ENCODE data around the gene TMEM145. TPM values are rescaled to one million over a fixed set of nuclear protein-coding genes. Genes with fewer than 3 reads are reported as not detected.
A peak's percentile ranks its signal among the peaks of the same experiment; 100 is the strongest.

The TMEM145 gene
- polyA plus RNA-seq, 3 donors, result not detected

GRCh38 chr19:42295342-42295741 lies 17.8 kb upstream of the TMEM145 start:
- Mint-ChIP-seq H3K27me3 (ENCODE audit: low read depth in 3 of 3) (peaks cover 0 to 2% (median 0%) of the 10 kb centered on the region in 3 donors), H3K36me3 (peaks cover 37 to 54% of the 10 kb centered on the region in 2 donors), H3K27ac (peak overlapping the region in 1 of 7 donors; percentile 58), H3K9me3 (no peaks in the 10 kb centered on the region), H3K4me1 (peaks cover 2% of the 10 kb centered on the region), H3K4me3 (no peak overlapping the region)
- no peak overlapping the region for H2AFZ ChIP-seq (ENCODE audit: insufficient read depth, low read depth, low read length, poor library complexity, severe bottlenecking)
- 80% methylated on average over 1 of the region's 5 CpGs for WGBS (ENCODE audit: insufficient coverage)
- no peak overlapping the region for H3K4me2 ChIP-seq (replicated peaks; ENCODE audit: extremely low read depth, low read length, poor library complexity, severe bottlenecking)
- no peaks in the 10 kb centered on the region for H3K4me1 ChIP-seq (ENCODE audit: control insufficient read depth in 1 of 2, insufficient read depth in 2 of 2, low read length in 2 of 2)
- no peak overlapping the region for H3K27ac ChIP-seq (ENCODE audit: low read depth in 1 of 2, low read length in 2 of 2)
- peaks cover 49 to 57% of the 10 kb centered on the region in 2 donors for H3K36me3 ChIP-seq (replicated peaks in 1 of 2; ENCODE audit: control insufficient read depth in 1 of 2, insufficient read depth in 2 of 2, low read length in 2 of 2)
- H4K20me1 ChIP-seq (ENCODE audit: insufficient read depth, low read length), result peaks cover 57% of the 10 kb centered on the region
- H3K27me3 ChIP-seq (ENCODE audit: control insufficient read depth in 2 of 2, insufficient read depth in 2 of 2, low read length in 2 of 2), result no peaks in the 10 kb centered on the region
- H3K9ac ChIP-seq (ENCODE audit: insufficient read depth, low read length, poor library complexity, severe bottlenecking), result no peak overlapping the region
- no peaks in the 10 kb centered on the region for H3K9me3 ChIP-seq (replicated peaks in 1 of 2; ENCODE audit: control insufficient read depth in 1 of 2, insufficient read depth in 1 of 2, low read length in 2 of 2)
- no peaks in the 10 kb centered on the region for H3K79me2 ChIP-seq (ENCODE audit: insufficient read depth, low read length)
- H3K4me3 ChIP-seq (replicated peaks in 1 of 3; ENCODE audit: low read depth in 2 of 3, low read length in 3 of 3), result no peak overlapping the region
- no peak for DNase-seq
- TF ChIP-seq CTCF (IDR thresholded peaks at IDR 0.05), result no peak
- intact Hi-C loops (cut with micrococcal nuclease), result loop anchor here (5.0 to 10.0 kb wide), 3 partner anchors 163 to 191 kb away; partner anchors contain the start of gene POU2F2 (in 1 of the 2)

DNA sequence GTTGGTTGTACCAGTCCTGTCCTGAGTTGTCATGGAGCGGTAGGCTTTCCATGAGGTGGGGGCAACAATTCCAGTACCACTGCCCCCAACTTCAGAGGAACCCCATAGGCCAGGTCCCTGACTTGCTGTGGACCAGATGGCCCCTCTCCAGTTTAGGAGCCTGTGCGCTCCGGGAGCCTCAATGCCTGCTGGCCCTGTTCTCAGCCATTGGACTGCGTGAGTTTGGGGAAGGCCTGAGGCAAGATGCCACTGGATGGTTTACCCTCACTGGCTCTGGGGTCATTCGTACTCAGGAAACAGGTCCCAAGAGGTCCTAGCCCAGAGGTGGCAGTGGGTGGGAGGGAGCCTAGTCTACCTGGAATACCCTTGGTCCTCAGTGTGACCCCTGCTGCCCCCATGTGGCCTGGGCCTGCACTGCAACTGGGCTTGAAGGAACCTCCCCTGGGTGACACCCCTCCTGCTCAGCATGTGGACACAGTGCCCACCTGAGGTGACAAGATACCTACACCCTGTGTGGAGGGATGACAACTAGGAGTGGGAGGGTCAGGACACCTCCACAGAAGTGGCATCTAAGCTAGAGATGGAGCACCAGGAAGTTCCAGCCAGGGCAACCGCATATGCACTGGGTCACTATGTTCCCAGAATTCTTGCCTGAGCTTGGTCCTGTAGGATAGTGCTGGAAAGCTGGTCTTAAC lies 17.1 kb upstream of the TMEM145 start:
- H3K27me3 ChIP-seq (ENCODE audit: control insufficient read depth in 2 of 2, insufficient read depth in 2 of 2, low read length in 2 of 2), result no peaks in the 10 kb centered on the region
- H3K4me1 ChIP-seq (ENCODE audit: control insufficient read depth in 1 of 2, insufficient read depth in 2 of 2, low read length in 2 of 2), result no peaks in the 10 kb centered on the region
- H3K4me3 ChIP-seq (replicated peaks in 1 of 3; ENCODE audit: low read depth in 2 of 3, low read length in 3 of 3), result no peak overlapping the region
- Mint-ChIP-seq H3K4me1 (peaks cover 2% of the 10 kb centered on the region), H3K9me3 (no peaks in the 10 kb centered on the region), H3K4me3 (no peak overlapping the region), H3K36me3 (peaks cover 36 to 49% of the 10 kb centered on the region in 2 donors), H3K27me3 (ENCODE audit: low read depth in 3 of 3) (peaks cover 0 to 2% (median 0%) of the 10 kb centered on the region in 3 donors), H3K27ac (peak overlapping the region in 4 of 7 donors; percentile 6 to 77 (median 36))
- intact Hi-C loops (cut with micrococcal nuclease), result loop anchor here (5.0 to 10.0 kb wide), 3 partner anchors 164 to 191 kb away; partner anchors contain the start of gene POU2F2 (in 1 of the 2)
- H2AFZ ChIP-seq (ENCODE audit: insufficient read depth, low read depth, low read length, poor library complexity, severe bottlenecking), result no peak overlapping the region
- H3K27ac ChIP-seq (ENCODE audit: low read depth in 1 of 2, low read length in 2 of 2), result no peak overlapping the region
- WGBS (ENCODE audit: insufficient coverage), result 80% methylated on average over 6 of the region's 6 CpGs
- no peak overlapping the region for H3K9ac ChIP-seq (ENCODE audit: insufficient read depth, low read length, poor library complexity, severe bottlenecking)
- H3K79me2 ChIP-seq (ENCODE audit: insufficient read depth, low read length), result no peaks in the 10 kb centered on the region
- H3K36me3 ChIP-seq (replicated peaks in 1 of 2; ENCODE audit: control insufficient read depth in 1 of 2, insufficient read depth in 2 of 2, low read length in 2 of 2), result peaks cover 42 to 51% of the 10 kb centered on the region in 2 donors
- peaks cover 50% of the 10 kb centered on the region for H4K20me1 ChIP-seq (ENCODE audit: insufficient read depth, low read length)
- H3K4me2 ChIP-seq (replicated peaks; ENCODE audit: extremely low read depth, low read length, poor library complexity, severe bottlenecking), result no peak overlapping the region
- peak; percentile 98 for TF ChIP-seq CTCF (IDR thresholded peaks at IDR 0.05)
- peak; percentile 55 to 65 (median 64) for DNase-seq
- no peaks in the 10 kb centered on the region for H3K9me3 ChIP-seq (replicated peaks in 1 of 2; ENCODE audit: control insufficient read depth in 1 of 2, insufficient read depth in 1 of 2, low read length in 2 of 2)
